ENCODE measurements around the gene SRF.
"Not testable (repeated sequence)": the region's sequence is repeated elsewhere in the genome, so short reads cannot be mapped to it uniquely, and the experiment has no call there.

Gene SRF

GRCh38 chr6:43170931-43171706 lies at the start of gene SRF:
Gene SRF (plus strand): TSS chr6:43171269. CDS start chr6:43171657, 388 bp downstream.
- DNase-seq: peak; percentile 99

GRCh38 chr6:43122146-43122545 lies 48.9 kb upstream of the SRF start:
- no peak for DNase-seq

DNA sequence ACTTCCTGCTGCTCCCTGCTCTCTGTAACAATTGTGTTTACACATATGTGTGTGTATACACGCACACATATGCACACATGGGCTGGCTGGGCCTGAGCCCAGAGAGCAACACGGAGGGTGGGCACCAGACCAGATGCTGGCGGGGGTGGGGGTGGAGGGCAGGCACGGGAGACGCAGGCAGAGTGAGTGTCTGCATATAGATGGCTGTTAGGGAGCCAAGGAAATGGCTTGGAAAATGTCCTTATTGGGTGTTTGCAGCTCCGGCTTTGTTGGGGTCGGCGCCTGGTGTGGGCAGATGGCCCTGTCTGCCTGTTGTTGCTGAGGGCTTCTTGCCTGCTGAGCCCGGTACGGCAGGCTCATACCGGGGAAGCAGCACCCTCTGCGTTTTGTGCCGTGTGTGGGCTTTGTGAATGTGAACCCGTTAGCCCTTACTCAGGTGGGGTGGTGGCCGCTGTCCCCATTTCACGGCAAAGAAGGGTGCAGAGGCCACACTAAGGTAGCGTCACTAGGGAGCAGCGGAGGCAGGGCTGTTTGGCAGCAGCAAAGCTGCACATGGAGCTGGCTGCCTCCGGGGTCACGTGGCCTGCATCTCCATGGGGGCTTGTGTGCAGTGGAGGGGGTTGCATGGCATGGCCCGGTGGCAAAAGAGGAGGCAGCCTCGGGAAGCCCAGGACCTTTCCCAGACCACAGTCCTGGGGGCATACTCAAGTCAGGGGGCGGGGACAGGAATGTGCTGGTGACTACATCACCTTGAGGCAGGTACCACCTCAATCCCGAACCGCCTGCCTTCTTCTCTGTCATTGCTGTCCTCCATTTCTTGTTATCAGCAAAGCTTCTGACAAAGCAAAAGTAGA lies 47.4 kb upstream of the SRF start:
- no peak for DNase-seq

GRCh38 chr6:43124481-43124880 lies 46.6 kb upstream of the SRF start:
- no peak for DNase-seq

- DNase-seq: no peak
Observed at GRCh38 chr6:43125119-43125518, 46.0 kb upstream of the SRF start.

DNA sequence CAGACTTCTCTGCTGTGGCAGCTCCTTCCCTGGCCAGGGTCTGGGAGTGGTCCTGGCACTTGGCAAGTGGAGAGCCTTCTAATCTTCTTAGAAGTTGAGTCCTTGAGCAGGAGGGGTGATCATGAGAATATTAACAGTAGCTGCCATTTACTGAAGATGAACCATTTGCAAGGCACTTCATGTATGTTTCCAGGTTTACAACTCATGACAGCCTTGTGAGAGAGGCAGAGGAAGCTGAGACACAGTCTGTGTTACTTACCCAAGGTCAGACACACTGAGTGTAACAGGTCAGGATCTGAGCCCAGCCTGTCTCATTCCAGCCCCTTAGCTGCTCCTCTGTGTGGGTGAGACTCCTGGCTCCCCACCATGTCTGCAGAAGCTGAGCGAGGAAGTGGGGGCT lies 45.5 kb upstream of the SRF start:
- no peak for DNase-seq

DNA sequence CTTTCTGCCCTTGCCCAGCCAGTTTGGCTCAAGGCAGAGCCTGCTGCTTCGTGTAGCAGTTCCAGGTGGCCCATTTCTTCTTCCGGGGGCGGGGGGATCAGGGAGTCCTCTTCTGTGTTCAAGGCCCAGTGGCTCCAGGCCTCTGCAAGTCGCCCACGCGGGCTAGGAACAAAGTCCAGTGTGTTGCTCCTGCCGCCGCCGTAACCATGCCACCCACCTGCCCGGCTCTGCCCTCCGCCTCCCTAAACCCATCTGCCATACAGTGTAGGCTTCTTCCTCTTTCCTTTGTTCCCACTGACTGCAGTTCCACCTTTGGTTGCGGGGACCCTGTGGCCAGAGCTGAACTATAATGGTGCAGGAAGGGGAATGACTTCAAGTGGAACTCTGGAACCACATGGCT lies 43.9 kb upstream of the SRF start:
- no peak for DNase-seq

- DNase-seq: no peak
Observed at GRCh38 chr6:43127877-43128276, 43.2 kb upstream of the SRF start.

DNA sequence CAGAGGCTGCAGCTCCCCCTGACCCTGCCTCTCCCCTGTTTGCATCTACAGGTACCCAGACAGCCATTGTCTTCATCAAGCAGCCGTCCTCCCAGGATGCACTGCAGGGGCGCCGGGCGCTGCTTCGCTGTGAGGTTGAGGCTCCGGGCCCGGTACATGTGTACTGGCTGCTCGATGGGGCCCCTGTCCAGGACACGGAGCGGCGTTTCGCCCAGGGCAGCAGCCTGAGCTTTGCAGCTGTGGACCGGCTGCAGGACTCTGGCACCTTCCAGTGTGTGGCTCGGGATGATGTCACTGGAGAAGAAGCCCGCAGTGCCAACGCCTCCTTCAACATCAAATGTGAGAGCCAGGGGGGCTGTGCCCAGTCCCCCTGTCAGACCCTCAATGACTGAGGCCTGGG lies 42.1 kb upstream of the SRF start:
- DNase-seq: no peak

DNA sequence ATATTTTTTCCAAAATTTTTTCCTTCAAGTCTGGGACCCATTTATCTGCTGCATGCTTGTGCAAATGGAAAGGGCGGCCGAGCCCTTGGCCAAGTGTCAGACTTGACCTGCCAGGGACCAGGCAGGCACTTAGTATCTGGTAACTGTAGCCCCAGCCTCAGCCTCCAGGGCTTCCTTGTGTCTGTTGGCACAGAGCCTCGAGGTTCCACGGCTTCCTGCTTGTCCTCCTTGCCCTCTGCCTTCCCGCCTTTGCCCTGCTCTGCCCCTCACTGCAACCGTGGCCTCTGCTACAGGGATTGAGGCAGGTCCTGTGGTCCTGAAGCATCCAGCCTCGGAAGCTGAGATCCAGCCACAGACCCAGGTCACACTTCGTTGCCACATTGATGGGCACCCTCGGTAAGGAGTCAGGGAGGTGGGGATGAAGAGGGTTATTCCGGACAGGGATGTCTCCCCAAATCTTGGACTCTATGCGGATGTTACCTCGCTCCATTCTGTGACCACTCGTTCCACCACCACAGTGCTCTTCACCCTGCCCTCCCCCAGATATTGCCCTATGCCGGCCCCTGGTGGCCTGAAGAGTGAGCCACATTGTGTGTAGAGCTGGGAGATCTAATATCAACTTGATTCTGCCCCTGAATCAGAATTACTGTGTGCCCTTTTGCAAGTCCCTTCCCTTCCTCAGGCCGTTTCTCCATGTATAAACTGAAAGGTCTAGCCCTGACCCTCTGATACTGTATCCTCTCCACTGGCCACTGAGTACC lies 41.5 kb upstream of the SRF start:
- DNase-seq: no peak

DNA sequence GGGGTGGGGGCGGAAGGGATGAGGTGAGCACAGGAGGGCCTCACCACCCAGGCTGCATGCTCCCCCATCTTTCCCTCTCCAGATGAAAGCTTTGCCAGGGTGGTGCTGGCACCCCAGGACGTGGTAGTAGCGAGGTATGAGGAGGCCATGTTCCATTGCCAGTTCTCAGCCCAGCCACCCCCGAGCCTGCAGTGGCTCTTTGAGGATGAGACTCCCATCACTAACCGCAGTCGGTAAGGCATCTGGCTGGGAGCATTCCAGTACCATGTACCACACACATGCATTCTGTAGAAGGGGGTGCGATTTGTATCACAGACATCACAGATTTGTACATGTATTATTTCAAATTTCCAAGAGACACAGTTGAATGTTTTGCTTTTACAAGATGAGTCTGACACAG lies 40.6 kb upstream of the SRF start:
- no peak for DNase-seq

DNA sequence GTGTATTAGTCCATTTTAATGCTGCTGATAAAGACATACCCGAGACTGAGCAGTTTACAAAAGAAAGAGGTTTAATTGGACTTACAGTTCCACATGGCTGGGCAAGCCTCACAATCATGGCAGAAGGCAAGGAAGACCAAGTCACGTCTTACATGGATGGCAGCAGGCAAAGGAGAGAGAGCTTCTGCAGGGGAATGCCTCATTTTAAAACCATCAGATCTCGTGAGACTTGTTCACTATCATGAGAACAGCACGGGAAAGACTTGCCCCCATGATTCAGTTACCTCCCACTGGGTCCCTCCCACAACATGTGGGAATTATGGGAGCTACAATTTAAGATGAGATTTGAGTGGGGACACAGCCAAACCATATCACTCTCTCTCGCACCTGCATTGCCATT lies 39.7 kb upstream of the SRF start:
- not testable (repeated sequence) for DNase-seq

DNA sequence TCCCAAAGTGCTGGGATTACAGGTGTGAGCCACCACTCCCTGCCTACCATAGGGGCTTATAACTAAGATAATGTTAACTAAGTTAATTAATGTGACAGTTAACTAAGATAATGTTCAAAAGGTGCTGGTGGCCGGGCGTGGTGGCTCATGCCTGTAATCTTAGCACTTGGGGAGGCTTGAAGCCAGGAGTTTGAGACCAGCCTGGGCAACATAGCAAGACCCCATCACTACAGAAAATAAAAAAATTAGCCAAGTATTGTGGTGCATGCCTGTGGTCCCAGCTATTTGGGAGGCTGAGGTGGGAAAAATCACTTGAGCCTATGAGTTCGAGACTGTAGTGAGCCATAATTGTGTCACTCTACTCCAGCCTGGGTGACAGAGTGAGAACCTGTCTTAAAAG lies 32.8 kb upstream of the SRF start:
- no peak for DNase-seq

DNA sequence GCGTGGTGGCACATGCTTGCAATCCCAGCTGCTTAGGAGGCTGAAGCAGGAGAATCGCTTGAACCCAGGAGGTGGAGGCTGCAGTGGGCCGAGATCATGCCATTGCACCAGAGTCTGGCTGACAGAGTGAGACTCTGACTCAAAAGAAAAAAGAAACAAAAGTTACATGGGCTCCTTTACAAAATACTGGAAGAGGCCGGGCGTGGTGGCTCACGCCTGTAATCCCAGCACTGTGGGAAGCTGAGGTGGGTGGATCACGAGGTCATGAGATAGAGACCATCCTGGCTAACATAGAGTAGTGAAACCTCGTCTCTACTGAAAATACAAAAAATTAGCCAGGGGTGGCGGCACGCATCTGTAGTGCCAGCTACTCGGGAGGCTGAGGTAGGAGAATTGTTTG lies 31.1 kb upstream of the SRF start:
- not testable (repeated sequence) for DNase-seq

GRCh38 chr6:43141644-43142043 lies 29.4 kb upstream of the SRF start:
- DNase-seq: no peak

- no peak for DNase-seq
Observed at GRCh38 chr6:43142101-43142500, 29.0 kb upstream of the SRF start.

DNA sequence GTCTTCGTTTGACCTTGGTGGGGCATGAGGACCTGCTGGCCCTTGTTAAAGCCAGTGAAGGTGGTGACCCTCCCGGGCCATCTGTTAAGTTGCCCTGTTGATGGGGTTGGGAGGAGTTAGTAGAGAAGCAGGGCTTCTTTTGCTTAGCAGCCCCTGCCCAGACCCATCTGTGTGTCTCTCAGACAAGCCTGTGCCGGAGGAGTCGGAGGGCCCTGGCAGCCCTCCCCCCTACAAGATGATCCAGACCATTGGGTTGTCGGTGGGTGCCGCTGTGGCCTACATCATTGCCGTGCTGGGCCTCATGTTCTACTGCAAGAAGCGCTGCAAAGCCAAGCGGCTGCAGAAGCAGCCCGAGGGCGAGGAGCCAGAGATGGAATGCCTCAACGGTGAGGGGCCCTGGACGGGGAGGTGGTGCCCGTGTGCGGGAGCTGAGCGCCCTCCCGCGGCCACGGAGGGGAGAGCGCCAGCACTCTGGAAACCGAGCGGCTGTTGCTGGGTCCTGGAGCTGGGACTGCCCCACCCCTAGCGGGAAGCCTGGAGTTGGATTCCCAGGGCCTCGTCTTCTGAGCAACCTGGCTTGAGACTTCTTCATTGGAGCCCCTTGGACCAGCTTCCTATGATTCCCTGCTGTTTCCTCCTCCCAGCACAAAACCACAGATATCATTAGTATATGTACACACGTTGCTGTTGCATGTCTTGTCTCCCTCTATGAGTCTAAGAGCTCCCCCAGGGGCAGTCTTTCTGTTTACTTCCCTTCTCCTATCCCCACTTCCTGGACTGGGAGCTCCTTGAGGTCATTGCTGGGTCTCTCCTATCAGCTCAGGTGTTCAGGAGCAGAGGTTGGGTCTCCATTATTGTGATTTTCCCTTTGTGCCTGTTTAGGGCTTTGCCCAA lies 27.6 kb upstream of the SRF start:
- peak; percentile 71 for DNase-seq

GRCh38 chr6:43144879-43145278 lies 26.2 kb upstream of the SRF start:
- no peak for DNase-seq

DNA sequence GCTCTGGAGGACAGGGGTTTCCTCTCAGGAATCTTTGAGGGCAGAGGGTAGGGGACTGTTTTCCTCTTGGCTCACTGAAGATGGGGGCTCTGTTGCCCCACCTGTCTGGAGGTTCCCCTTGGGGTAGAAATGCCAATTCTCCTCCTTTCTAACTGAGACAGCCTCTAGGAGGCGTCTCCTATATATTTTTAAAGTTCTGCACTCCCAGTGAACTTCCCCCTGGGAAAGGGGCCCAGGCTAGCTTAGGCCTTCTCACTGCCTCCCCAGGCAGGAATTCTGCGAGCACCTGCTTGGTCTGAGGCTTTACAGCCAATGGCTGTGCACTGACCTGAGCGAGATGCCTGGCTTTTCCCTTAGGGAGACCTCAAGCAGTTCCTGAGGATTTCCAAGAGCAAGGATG lies 24.8 kb upstream of the SRF start:
- no peak for DNase-seq

GRCh38 chr6:43146709-43147688 lies 24.1 kb upstream of the SRF start:
- DNase-seq: no peak

Measured in stimulated activated CD4-positive, alpha-beta T cell treated with anti-CD3 and anti-CD28 coated beads, Interleukin-4, amount 100 ng/mL, for 24 hours (primary cell).